Dermis blood vessel endothelial cell (primary cell): Measurements from ENCODE around the gene CD101. TPM values are rescaled to one million over a fixed set of nuclear protein-coding genes. Genes with fewer than 3 reads are reported as not detected.
A peak's percentile ranks its signal among the peaks of the same experiment; 100 is the strongest.

ENCODE experiments used
- DNase-seq: peaks from one replicate; pipeline ENCODE4 v3.0.0; 2010
- total RNA-seq: library from RNA; depleted of rRNA; stranded (reverse); fragments of >200 nt; gene quantifications from 2 replicates; pipeline ENCODE4 v1.2.3, GENCODE V29; 2014

Gene CD101
- total RNA-seq, 1 donor from 2014 or later: 0.17 TPM

DNA sequence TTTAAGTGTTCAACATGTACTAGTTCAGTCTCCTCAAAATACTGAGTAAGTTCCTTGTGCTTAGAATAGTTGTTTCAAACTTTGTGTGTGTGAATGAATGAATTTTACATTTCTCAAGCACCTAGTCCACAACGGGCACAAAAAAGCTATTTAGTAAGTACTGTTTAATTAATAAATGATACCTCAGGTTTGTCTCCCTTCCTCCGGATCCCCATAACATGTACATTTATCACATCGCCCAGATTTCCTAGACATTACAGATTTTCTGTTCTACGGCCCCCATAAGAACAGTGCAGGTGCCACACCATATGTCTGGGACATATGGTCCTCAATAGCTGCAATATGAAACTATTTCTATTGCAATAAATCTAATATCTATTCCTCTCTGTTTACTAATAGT lies 57.2 kb downstream of the CD101 start:
- DNase-seq: no peak

DNA sequence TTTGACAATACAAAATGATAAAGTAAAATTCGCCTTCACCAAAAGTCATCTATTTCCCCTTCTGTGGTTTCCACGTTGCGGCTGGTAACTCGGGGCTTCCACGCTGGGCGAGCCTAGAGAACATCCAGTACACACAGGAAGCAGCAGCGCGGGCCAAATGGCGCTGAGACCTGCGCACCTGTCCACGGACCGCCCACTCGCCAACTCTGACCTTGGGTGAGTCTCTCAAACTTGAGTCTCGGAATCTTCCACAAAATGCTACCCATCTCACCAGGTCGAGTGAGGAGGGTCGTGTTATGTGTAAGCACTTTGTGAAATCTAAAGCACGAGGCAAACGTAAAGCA lies 57.7 kb downstream of the CD101 start:
- no peak for DNase-seq

GRCh38 chr1:117059678-117060440 lies 58.3 kb downstream of the CD101 start, which contains the start of gene TTF2:
TTF2 (plus strand) TSS chr1:117060326; CDS start chr1:117060347, 21 bp downstream.
- DNase-seq: peak; percentile 99

- DNase-seq: peak; percentile 60
Observed at GRCh38 chr1:117060441-117061317, 59.1 kb downstream of the CD101 start.

DNA sequence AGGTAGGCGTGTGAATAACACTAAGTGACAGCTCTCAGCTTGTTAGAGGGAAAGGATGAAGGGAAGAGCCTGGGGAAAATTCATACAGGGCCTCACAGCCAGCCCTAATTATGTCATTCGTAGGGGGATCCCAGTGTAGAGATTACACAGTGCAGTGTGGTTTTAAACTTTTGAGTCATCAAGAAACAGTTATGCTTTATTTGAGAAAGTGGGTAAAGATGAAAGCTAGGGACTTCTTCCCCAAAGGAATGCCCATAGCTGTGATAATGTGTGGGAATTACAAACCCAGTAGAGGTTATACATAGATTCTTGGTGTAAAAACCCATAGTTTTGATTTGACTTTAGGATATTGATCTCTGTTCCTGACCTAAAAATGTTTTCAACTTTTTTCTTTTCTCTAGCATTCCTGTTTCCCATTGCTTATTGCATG lies 60.4 kb downstream of the CD101 start:
- DNase-seq: no peak

- DNase-seq: no peak
Observed at GRCh38 chr1:117066367-117066766, 64.8 kb downstream of the CD101 start.

- DNase-seq: peak; percentile 82
Observed at GRCh38 chr1:117067533-117068370, 66.2 kb downstream of the CD101 start.

GRCh38 chr1:117068580-117068979 lies 67.0 kb downstream of the CD101 start:
- no peak for DNase-seq

GRCh38 chr1:117069220-117069844 lies 67.8 kb downstream of the CD101 start:
- no peak for DNase-seq

DNA sequence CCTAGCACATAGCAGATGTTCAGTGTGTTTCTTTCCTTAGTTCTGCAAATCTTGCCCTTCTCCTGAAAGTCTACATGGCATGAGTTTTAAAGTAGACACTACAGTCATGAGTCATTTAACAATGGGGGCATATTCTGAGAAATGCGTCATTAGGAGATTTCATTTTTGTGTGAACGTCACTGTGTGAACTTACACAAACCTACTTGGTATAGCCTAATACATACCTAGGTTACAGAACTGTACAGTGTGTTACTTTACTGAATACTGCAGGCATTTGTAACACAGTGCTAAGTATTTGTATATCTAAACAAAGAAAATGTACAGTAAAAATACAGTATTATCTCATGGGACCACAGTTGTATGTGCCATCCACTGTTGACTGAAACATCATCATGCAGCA lies 68.6 kb downstream of the CD101 start:
- no peak for DNase-seq

- DNase-seq: no peak
Observed at GRCh38 chr1:117076648-117077047, 75.1 kb downstream of the CD101 start.

GRCh38 chr1:117077267-117077666 lies 75.7 kb downstream of the CD101 start:
- DNase-seq: peak; percentile 89

GRCh38 chr1:117079737-117080136 lies 78.2 kb downstream of the CD101 start:
- no peak for DNase-seq

DNA sequence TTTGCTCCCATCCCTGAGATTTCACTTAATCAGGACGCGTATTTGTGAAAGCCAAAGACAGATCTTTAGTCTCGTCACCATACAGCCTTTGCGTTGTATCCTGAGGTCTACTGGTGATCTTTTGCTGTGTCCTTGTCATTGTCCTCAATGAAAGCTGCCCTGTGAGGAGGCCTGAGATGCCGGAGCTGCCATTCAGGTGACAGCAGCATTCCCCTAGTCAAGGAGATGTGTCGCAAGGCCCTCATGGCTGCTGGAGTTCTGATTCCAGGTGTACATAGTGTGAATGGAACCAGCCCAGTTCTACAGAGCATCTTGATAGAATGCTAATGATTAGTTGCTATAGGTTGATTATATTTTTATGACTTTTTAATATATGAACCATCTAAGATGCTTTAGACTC lies 82.7 kb downstream of the CD101 start:
- no peak for DNase-seq

Other genes with a start within 250 kb of the CD101 start
- gene CD2, start 247.3 kb upstream of the CD101 start, total RNA-seq: not detected in 2 replicates
- gene PTGFRN, start 91.8 kb upstream of the CD101 start, total RNA-seq: 71.8 and 76.4 TPM in 2 replicates
- 14.3 and 21.9 TPM in 2 replicates for gene TTF2, start 58.6 kb downstream of the CD101 start, total RNA-seq
- gene TRIM45, start 120.0 kb downstream of the CD101 start, total RNA-seq: 0.84 and 1.7 TPM in 2 replicates
- under 0.01 and 0.33 TPM in 2 replicates for gene VTCN1, start 209.2 kb downstream of the CD101 start, total RNA-seq